CD4-positive, alpha-beta T cell treated with Interleukin-10 for 1 hour (primary cell): ENCODE results near the gene NMUR2.

ENCODE experiments used
- DNase-seq: peaks from one replicate; pipeline ENCODE4 v3.0.0-alpha.2; 2020

The NMUR2 gene, protein sequence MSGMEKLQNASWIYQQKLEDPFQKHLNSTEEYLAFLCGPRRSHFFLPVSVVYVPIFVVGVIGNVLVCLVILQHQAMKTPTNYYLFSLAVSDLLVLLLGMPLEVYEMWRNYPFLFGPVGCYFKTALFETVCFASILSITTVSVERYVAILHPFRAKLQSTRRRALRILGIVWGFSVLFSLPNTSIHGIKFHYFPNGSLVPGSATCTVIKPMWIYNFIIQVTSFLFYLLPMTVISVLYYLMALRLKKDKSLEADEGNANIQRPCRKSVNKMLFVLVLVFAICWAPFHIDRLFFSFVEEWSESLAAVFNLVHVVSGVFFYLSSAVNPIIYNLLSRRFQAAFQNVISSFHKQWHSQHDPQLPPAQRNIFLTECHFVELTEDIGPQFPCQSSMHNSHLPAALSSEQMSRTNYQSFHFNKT

GRCh38 chr5:152405145-152405544 is at the start of gene NMUR2:
TSS of gene NMUR2 (minus strand) at chr5:152405279. CDS start at chr5:152405113, 166 bp downstream.
- no peak for DNase-seq

DNA sequence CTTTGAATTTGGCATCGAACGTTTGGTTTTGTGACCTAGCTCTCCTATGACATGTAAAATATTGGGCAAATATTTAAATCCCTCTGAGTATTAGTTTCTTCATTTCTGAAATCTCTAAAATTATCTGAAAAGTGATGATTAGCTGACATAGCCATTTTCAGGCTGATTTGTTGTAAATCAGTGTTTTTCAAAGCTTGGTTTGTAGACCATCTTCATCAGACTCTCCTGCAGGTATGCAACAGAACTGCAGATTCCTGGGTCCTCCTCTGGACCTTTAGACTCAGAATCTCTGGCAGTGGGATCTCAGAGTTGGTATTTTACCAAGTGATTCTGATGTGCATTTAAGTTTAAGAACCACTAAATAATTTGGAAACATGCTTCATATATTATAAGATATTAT is 38.9 kb upstream of the NMUR2 start:
- DNase-seq, result no peak

DNA sequence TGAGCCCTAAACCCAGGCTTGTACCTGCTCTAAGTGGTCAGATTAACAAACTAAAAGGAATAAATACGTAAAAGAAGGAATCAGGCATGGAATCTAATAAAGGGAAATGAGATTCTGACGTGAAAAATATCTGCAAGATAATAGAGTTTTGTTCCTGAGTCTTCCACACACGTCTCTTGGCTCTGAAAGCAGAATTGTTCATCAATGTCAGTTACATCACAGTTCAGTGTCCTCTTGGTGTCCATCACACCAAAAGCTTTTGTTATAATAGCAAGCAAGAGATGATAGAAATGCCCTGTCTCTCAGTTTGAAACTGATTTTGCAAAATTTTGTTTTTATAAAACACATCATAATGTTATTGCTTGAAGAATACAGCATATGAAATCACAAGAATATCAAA is 34.7 kb upstream of the NMUR2 start:
- DNase-seq, result no peak

DNA sequence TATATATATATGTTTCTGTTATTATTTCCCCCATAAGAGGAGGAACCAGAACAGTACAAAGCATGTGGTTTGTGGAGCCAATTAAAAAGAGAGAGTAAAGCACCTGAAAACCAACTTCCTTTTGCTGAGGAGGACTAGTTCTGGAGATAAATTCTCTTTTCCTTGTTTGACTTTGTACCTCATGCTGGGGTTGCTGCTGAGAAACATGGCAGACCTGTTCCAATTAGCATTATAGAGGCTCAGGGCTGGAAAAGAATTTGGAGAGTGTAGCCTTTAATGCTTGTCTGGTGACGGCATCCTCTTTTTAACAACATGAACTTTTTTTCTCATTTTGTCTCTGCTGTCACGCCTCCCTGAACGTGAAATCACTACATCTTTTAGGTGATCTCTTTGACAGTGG is 32.8 kb upstream of the NMUR2 start:
- no peak for DNase-seq

- no peak for DNase-seq
Observed at GRCh38 chr5:152427721-152428120, 22.6 kb upstream of the NMUR2 start.

DNA sequence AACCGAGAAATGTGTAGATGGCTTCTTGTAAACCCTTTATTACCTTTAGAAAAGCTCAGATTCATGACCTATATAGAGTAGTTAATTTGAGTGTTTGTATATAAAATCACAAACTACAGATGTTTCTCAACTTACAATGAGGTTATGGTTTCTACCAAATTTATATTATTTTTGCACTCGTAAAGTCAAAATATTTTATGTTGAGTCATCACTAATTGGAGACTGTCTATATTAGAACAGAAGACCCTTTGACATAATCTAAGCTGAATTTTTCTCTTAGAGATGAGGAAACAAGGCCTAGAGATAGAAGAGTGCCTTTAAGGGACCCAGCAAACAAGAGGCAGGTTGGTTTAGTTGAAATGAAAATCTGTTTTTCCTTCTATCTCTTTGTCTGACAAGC is 20.0 kb upstream of the NMUR2 start:
- DNase-seq, result no peak

DNA sequence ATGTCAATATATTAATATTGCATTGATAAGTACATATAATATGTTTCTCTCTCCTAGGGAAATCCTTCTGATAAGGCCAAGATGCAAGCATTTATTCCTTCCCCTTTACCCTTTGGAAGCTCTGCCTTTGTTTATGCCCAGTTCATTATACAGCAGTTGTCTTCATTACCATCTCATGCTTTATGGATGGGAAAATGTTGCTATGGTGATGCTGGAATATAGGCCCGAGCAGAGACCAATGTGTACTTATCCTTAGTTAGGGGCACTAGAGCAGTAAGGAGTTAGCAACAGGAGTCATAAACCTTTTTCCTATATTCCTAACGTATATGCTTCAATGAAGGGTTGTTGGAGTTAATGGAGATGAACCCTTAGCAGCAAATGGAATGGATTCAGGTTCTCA is 19.4 kb upstream of the NMUR2 start:
- DNase-seq, result no peak

DNA sequence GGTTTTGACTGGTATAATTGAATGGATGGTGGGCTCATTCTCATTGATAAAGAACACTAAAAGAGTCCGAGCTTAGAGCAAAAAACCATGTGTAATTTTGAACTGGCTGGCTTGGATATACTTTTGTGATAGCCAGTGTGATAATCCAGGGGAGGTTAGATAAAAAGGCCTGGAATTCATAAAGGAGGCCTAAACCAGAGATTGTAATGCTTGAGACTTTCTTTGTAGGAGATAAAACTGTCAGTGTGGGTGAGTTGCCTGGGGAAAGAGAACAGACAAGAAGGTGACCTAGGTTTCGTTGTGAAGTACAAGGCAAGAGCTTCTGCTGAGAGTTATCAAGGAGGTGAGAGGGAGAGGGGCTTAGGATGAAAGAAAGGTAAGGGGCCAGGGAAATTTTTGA is 17.0 kb upstream of the NMUR2 start:
- no peak for DNase-seq

DNA sequence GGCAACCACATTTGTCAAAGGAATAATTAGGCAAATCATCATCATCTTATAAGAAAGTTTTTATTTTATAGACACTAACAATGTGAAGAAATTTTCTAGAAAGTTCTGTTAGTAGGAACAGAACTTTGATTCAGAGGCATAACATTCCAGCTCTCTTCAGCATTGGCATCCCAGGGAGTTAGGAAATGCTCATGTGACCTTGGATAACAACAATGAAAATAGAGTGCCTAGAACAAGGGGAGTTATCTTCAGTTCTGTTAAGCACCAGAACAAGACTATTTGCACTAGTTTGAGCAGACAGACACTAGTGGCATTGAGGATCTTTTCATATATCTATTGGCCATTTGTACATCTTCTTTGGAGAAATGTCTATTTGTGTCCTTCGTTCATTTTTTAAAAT is 7.0 kb upstream of the NMUR2 start:
- no peak for DNase-seq

- no peak for DNase-seq
Observed at GRCh38 chr5:152406082-152406481, 1.0 kb upstream of the NMUR2 start.

GRCh38 chr5:152404494-152404893 is 585 bp downstream of the NMUR2 start:
- no peak for DNase-seq

GRCh38 chr5:152403046-152403445 is 2.0 kb downstream of the NMUR2 start:
- no peak for DNase-seq

- DNase-seq, result no peak
Observed at GRCh38 chr5:152400846-152401245, 4.2 kb downstream of the NMUR2 start.

- no peak for DNase-seq
Observed at GRCh38 chr5:152397581-152397980, 7.5 kb downstream of the NMUR2 start.

DNA sequence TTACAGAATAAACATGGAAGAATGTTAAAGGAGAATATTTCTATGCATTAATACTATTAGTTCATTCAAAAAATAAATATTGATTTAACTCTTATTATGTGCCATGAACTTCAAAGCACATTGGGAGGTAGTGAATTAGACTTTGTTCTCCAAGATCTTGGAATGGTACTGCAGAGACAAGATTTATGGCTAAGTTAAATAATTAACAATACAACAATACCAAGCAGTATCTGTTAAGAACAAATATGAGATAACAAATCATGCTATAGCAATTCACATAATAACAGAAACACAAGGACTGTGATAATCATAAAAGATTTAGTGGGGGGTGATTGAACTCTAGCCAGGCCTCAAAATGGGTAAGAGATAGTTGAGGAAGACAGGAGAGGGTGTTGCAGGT is 11.6 kb downstream of the NMUR2 start:
- no peak for DNase-seq

GRCh38 chr5:152389208-152389849 is 15.8 kb downstream of the NMUR2 start:
- no peak for DNase-seq

DNA sequence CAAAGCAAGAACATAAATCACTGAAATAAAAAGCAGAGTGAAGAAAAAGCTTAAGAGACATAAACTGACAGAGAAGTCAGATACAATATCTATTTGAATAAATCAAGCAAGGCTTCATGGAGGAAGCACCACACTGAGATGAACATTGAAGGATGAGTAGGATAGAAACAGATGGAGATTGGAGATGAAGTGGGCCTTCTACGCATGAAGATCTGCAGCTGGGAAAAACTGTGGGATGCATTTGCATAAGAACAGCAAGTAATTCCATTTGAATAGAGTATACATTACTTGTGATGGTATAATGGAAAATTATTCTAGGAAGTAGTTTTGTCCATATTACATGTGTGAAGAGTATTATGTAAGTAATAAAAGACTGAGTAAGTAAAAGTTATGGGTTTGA is 16.5 kb downstream of the NMUR2 start:
- no peak for DNase-seq

DNA sequence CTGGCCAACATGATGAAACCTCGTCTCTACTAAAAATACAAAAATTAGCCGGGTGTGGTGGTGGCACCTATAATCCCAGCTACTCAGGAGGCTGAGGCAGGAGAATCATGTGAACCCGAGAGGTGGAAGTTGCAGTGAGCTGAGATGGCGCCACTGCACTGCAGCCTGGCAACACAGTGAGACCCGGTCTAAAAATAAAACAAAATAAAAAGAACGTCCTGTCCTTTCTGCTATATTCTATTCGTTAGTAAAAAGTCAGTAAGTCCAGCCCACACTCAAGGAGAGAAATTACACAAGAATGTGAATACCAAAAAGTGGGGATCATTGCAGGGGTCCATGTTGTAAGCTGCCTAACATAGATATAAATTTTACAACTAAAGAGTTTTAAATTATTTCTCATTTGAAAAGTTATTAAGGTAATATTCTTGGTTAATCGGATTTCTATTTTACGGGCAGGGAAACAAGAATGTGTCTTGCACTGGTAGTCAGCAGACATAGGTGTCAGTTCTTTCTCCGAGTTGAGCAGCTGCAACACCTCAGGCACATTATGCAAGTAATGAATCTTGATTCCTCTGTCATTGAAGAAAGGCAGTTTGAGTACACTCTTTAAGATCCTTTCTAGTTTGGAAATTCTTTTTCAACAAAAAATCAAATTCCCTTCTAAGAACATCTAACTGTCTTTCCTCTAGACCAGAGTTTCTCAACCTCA is 24.5 kb downstream of the NMUR2 start:
- DNase-seq, result no peak

GRCh38 chr5:152379331-152379730 is 25.7 kb downstream of the NMUR2 start:
- DNase-seq, result no peak

DNA sequence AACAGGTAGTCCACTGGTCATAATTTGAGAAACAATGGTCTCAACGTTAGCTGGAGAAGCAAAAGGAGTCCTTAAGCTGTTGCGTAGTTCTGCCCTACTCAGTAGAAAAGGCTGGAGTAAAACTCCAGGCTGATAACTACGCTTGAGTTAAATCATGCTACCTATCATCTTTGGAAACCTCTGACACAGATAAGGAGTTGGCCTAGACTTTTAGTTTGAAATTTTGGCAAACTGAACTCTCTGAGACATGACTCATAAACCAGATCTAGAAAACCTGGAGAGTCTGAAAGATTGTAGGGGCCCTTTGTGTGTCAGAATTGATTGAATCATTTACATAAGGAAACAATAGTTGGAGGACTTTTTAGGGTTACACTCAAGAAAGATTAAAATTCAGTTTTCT is 26.3 kb downstream of the NMUR2 start:
- DNase-seq, result no peak

- no peak for DNase-seq
Observed at GRCh38 chr5:152376886-152377285, 28.2 kb downstream of the NMUR2 start.

DNA sequence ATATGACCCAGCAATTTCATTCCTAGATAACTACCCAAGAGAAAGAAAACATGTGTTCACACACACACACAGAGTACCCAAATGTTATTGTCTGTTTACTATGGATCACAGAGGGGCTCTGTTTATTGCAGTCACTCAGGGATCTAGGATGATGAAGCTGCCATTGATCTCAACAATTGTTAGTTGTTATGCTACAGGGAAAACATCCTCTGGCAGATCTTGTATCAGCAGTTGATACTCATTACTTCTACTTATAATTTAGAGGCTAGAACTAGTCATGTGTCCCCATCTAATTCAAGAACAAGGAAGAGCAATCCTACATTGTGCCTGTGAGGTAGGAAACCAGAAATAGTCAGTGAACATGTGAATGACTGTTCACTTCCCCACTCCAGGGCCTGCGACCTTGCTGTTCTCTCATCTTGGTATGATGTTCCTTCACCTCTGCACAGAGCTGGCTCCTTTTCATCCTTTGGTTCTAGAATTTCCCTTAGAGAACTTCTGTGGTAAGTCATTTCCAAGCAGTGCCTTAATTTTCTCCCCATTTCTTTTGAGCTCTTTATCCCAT is 30.3 kb downstream of the NMUR2 start:
- DNase-seq, result no peak

GRCh38 chr5:152372875-152373274 is 32.2 kb downstream of the NMUR2 start:
- DNase-seq, result no peak

- DNase-seq, result no peak
Observed at GRCh38 chr5:152369298-152369697, 35.8 kb downstream of the NMUR2 start.
